HepG2 (cell line): ENCODE measurements around the gene SOCS7. TPM values are rescaled to one million over a fixed set of nuclear protein-coding genes. Genes with fewer than 3 reads are reported as not detected.

Experiments used
- CREB1 ChIP-seq, 2 experiments: fragments of 450-650 bp in 1 of 2; IDR thresholded peaks; 2 replicates each; pipeline ENCODE4 v1.6.1; 2016 to 2017; ENCODE audit warnings: control low read depth in 1 of 2, mild to moderate bottlenecking in 1 of 2, missing compliant biosample characterization in 1 of 2, missing genetic modification characterization in 1 of 2
- GTF2F1 ChIP-seq: fragments of 150-350 bp; IDR thresholded peaks from 2 replicates; pipeline ENCODE4 v1.6.1; 2014; ENCODE audit warnings: low read length
- HDAC1 ChIP-seq: sonication (generic); formaldehyde crosslinking; IDR thresholded peaks from 2 replicates; pipeline ENCODE4 v1.5.1; 2020; ENCODE audit warnings: mild to moderate bottlenecking, missing genetic modification reagents
- HOMEZ ChIP-seq: IDR thresholded peaks from 2 replicates; pipeline ENCODE4 v1.6.1; 2016; ENCODE audit warnings: low read depth
- KMT2B ChIP-seq: IDR thresholded peaks from 2 replicates; pipeline ENCODE4 v1.6.1; 2016; ENCODE audit warnings: missing genetic modification reagents, missing compliant biosample characterization
- MBNL3 ChIP-seq: fragments of 250-450 bp; sonication (Bioruptor Pico); conservative IDR thresholded peaks from 2 replicates; pipeline ENCODE4 v1.8.0; 2022; ENCODE audit warnings: mild to moderate bottlenecking, inconsistent platforms
- PHB2 ChIP-seq: fragments of 450-650 bp; IDR thresholded peaks from 2 replicates; pipeline ENCODE4 v1.6.1; 2018; ENCODE audit not compliant: partially characterized antibody
- POGZ ChIP-seq: sonication (generic); formaldehyde crosslinking; IDR thresholded peaks from 2 replicates; pipeline ENCODE4 v1.4.0; 2020; ENCODE audit warnings: mild to moderate bottlenecking, missing genetic modification reagents
- PRDM4 ChIP-seq: sonication (generic); formaldehyde crosslinking; IDR thresholded peaks from 2 replicates; pipeline ENCODE4 v1.9.0; 2021; ENCODE audit warnings: missing genetic modification reagents, borderline replicate concordance
- PRPF4 ChIP-seq: fragments of 200-400 bp; formaldehyde crosslinking; IDR thresholded peaks from 2 replicates; pipeline ENCODE4 v1.6.1; 2016; ENCODE audit warnings: low read length, low read depth; ENCODE audit not compliant: poor library complexity, severe bottlenecking
- ZFP82 ChIP-seq: sonication (generic); formaldehyde crosslinking; IDR thresholded peaks from 2 replicates; pipeline ENCODE4 v1.5.1; 2020; ENCODE audit warnings: mild to moderate bottlenecking, missing genetic modification reagents, borderline replicate concordance
- ZFYVE20 ChIP-seq: sonication (generic); formaldehyde crosslinking; IDR thresholded peaks from 2 replicates; pipeline ENCODE4 v1.8.0; 2023; ENCODE audit warnings: low read depth, mild to moderate bottlenecking, moderate library complexity, missing genetic modification reagents, borderline replicate concordance
- ZNF225 ChIP-seq: sonication (generic); formaldehyde crosslinking; IDR thresholded peaks from 2 replicates; pipeline ENCODE4 v1.4.0; 2020; ENCODE audit warnings: mild to moderate bottlenecking, missing genetic modification reagents
- ZNF251 ChIP-seq: sonication (generic); formaldehyde crosslinking; IDR thresholded peaks from 2 replicates; pipeline ENCODE4 v1.9.0; 2021; ENCODE audit warnings: mild to moderate bottlenecking, missing genetic modification reagents
- ZNF282 ChIP-seq: fragments of 450-650 bp; IDR thresholded peaks from 2 replicates; pipeline ENCODE4 v1.6.1; 2018; ENCODE audit not compliant: partially characterized antibody
- ZNF329 ChIP-seq: sonication (generic); formaldehyde crosslinking; IDR thresholded peaks from 2 replicates; pipeline ENCODE4 v1.9.0; 2021; ENCODE audit warnings: low read depth, mild to moderate bottlenecking, missing genetic modification reagents
- ZNF451 ChIP-seq: sonication (generic); formaldehyde crosslinking; IDR thresholded peaks from 2 replicates; pipeline ENCODE4 v1.5.0; 2020; ENCODE audit warnings: mild to moderate bottlenecking, missing genetic modification reagents
- ZNF468 ChIP-seq: sonication (generic); formaldehyde crosslinking; IDR thresholded peaks from 2 replicates; pipeline ENCODE4 v1.8.0; 2022; ENCODE audit warnings: mild to moderate bottlenecking, moderate library complexity, missing genetic modification reagents
- ZNF510 ChIP-seq: sonication (generic); formaldehyde crosslinking; IDR thresholded peaks from 2 replicates; pipeline ENCODE4 v1.4.0; 2020; ENCODE audit warnings: low read depth, mild to moderate bottlenecking, missing genetic modification reagents
- ZNF546 ChIP-seq: sonication (generic); formaldehyde crosslinking; conservative IDR thresholded peaks from 2 replicates; pipeline ENCODE4 v1.8.1; 2023; ENCODE audit warnings: mild to moderate bottlenecking, missing genetic modification reagents
- ZNF549 ChIP-seq: sonication (generic); formaldehyde crosslinking; IDR thresholded peaks from 2 replicates; pipeline ENCODE4 v1.5.0; 2020; ENCODE audit warnings: missing genetic modification reagents
- ZNF563 ChIP-seq: sonication (generic); formaldehyde crosslinking; IDR thresholded peaks from 2 replicates; pipeline ENCODE4 v1.8.0; 2022; ENCODE audit warnings: mild to moderate bottlenecking, moderate library complexity, missing genetic modification reagents
- ZNF619 ChIP-seq: sonication (generic); formaldehyde crosslinking; IDR thresholded peaks from 2 replicates; pipeline ENCODE4 v1.4.0; 2020; ENCODE audit warnings: mild to moderate bottlenecking, missing genetic modification reagents
- ZNF792 ChIP-seq: IDR thresholded peaks from 2 replicates; pipeline ENCODE4 v1.6.1; 2016
- polyA plus RNA-seq, 8 experiments: library from polyadenylated mRNA; depleted of rRNA in 3 of 8; stranded (reverse) in 7 of 8; unstranded in 1 of 8; fragments of >200 nt; fragmentation: Illumina TruSeq in 4 of 8; extraction: Trizol in 4 of 8; gene quantifications; 2 replicates each; pipeline versions ENCODE4 v1.2.1 to v1.2.3, GENCODE V29; 2011 to 2016; ENCODE audit warnings: low read depth in 4 of 8, missing spikeins in 1 of 8, mixed read lengths in 1 of 8; ENCODE audit not compliant: insufficient read depth in 1 of 8
- total RNA-seq, 5 experiments: library from RNA; depleted of rRNA; stranded (reverse); fragments of >200 nt; fragmentation: Illumina TruSeq; extraction: Trizol; gene quantifications; 2 replicates each; pipeline ENCODE4 v1.2.3, GENCODE V29; 2016; ENCODE audit warnings: low read depth in 1 of 5
- TF ChIP-seq, protein P1 (sequence below): sonication (generic); formaldehyde crosslinking; IDR thresholded peaks from 2 replicates; pipeline ENCODE4 v1.8.0; 2022; ENCODE audit warnings: missing genetic modification reagents, mild to moderate bottlenecking, moderate library complexity, borderline replicate concordance

SOCS7 gene
- total and polyA plus RNA-seq, 2 of the 13 experiments (the other 11 are each of a cell fraction or from before 2014, with no cell fraction given) = 19.2 to 24.2 TPM

- no peak for TF ChIP-seq ZNF282
- no peak for TF ChIP-seq PHB2
- TF ChIP-seq POGZ (CRISPR knock-in tag) = peak; percentile 58; the same call in 1 of the 2 replicates
- peak; percentile 92 for TF ChIP-seq KMT2B (CRISPR knock-in tag)
- no peak; the same call in 1 of the 2 replicates for TF ChIP-seq ZNF225 (CRISPR knock-in tag)
- TF ChIP-seq HDAC1 = peak; percentile 96
- peak; percentile 72; the same call in 1 of the 2 replicates for TF ChIP-seq ZFP82 (CRISPR knock-in tag)
- TF ChIP-seq ZNF510 (CRISPR knock-in tag) = 0 out of 2 replicates have a peak, but pooled peaks have one; percentile 41
- peak; percentile 96 for TF ChIP-seq CREB1 (IDR thresholded peaks at IDR 0.05)
- peak; percentile 91 for TF ChIP-seq CREB1 (CRISPR knock-in tag; IDR thresholded peaks at IDR 0.05)
- TF ChIP-seq ZNF329 (CRISPR knock-in tag) = peak; percentile 74; the same call in 1 of the 2 replicates
- TF ChIP-seq HOMEZ (CRISPR knock-in tag) = no peak; the same call in 1 of the 2 replicates
- TF ChIP-seq, protein P1, sequence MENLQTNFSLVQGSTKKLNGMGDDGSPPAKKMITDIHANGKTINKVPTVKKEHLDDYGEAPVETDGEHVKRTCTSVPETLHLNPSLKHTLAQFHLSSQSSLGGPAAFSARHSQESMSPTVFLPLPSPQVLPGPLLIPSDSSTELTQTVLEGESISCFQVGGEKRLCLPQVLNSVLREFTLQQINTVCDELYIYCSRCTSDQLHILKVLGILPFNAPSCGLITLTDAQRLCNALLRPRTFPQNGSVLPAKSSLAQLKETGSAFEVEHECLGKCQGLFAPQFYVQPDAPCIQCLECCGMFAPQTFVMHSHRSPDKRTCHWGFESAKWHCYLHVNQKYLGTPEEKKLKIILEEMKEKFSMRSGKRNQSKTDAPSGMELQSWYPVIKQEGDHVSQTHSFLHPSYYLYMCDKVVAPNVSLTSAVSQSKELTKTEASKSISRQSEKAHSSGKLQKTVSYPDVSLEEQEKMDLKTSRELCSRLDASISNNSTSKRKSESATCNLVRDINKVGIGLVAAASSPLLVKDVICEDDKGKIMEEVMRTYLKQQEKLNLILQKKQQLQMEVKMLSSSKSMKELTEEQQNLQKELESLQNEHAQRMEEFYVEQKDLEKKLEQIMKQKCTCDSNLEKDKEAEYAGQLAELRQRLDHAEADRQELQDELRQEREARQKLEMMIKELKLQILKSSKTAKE (CRISPR knock-in tag) = no peak
- peak; percentile 92 for TF ChIP-seq ZNF792 (CRISPR knock-in tag)
- no peak for TF ChIP-seq PRPF4
- TF ChIP-seq ZNF549 = no peak
- peak; percentile 18; the same call in 1 of the 2 replicates for TF ChIP-seq ZNF563 (CRISPR knock-in tag)
- TF ChIP-seq ZNF451 (CRISPR knock-in tag) = peak; percentile 68; the same call in 1 of the 2 replicates
- TF ChIP-seq GTF2F1 = no peak
- no peak for TF ChIP-seq MBNL3 (CRISPR knock-in tag)
- no peak for TF ChIP-seq ZNF251 (CRISPR knock-in tag)
- no peak for TF ChIP-seq ZFYVE20 (CRISPR knock-in tag)
- TF ChIP-seq ZNF468 = no peak
- peak; percentile 87; the same call in 1 of the 2 replicates for TF ChIP-seq PRDM4 (CRISPR knock-in tag)
- no peak for TF ChIP-seq ZNF619 (CRISPR knock-in tag)
- TF ChIP-seq ZNF546 (CRISPR knock-in tag) = peak; percentile 69
Measured at GRCh38 chr17:38351412-38352222, at the start of gene SOCS7 (continued).
